Measurements from ENCODE around the gene ITPR2. TPM values are rescaled to one million over a fixed set of nuclear protein-coding genes. Genes with fewer than 3 reads are reported as not detected.
"Not testable (repeated sequence)": the region's sequence is repeated elsewhere in the genome, so short reads cannot be mapped to it uniquely, and the experiment has no call there.

The ITPR2 gene
- total RNA-seq, 2 donors from 2014 or later: 14.8 to 74.4 TPM

GRCh38 chr12:26441434-26441833 lies 391.6 kb downstream of the ITPR2 start:
- no peak overlapping the region for H3K4me3 ChIP-seq (ENCODE audit: low read length)
- no peaks in the 10 kb centered on the region for H3K9me3 Mint-ChIP-seq
- TF ChIP-seq CTCF (conservative IDR thresholded peaks at IDR 0.05): no peak
- no peaks in the 10 kb centered on the region for H3K9me3 ChIP-seq (ENCODE audit: control insufficient read depth, low read length)
- H3K36me3 ChIP-seq (ENCODE audit: control insufficient read depth, insufficient read depth, low read length): no peaks in the 10 kb centered on the region
- H3K27me3 Mint-ChIP-seq (ENCODE audit: insufficient read depth): no peaks in the 10 kb centered on the region
- H3K27me3 ChIP-seq (ENCODE audit: control insufficient read depth, insufficient read depth, low read length, poor library complexity, severe bottlenecking): no peaks in the 10 kb centered on the region
- no peak overlapping the region for H3K9ac ChIP-seq (ENCODE audit: extremely low read depth, low read length, poor library complexity, severe bottlenecking)
- no peak for DNase-seq
- H3K27ac ChIP-seq (ENCODE audit: low read depth, low read length): no peak overlapping the region
- H3K27ac Mint-ChIP-seq: no peak overlapping the region
- WGBS, 2 experiments (ENCODE audit: insufficient coverage in 1 of 2, insufficient read length in 1 of 2): 88% methylated on average over 1 of the region's 1 CpG; no CpG with 5 or more reads in 1 of the 2 experiments
- H3K36me3 Mint-ChIP-seq (ENCODE audit: low read depth): no peaks in the 10 kb centered on the region
- no peaks in the 10 kb centered on the region for H3K4me1 ChIP-seq (ENCODE audit: control insufficient read depth, insufficient read depth, low read length)
- H3K4me3 Mint-ChIP-seq: no peak overlapping the region
- no peaks in the 10 kb centered on the region for H3K4me1 Mint-ChIP-seq

DNA sequence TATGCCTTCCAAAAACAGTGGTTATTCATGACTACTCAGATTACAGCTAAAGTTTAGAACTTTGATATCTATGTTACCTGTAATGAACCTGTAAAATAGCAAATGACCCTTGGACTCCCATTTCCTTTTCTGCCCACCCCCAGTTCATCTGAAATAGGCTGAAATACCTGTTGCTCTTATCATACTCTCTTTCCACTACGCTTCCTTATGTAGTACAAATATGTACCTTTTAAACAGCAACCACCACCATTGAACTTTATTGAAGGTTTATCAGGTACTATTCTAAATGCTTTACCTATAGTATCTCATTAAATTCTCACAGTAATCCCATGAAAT lies 398.0 kb downstream of the ITPR2 start:
- Histone ChIP-seq H3K9ac (ENCODE audit: extremely low read depth, low read length, poor library complexity, severe bottlenecking) (no peak overlapping the region), H3K27me3 (ENCODE audit: control insufficient read depth, insufficient read depth, low read length, poor library complexity, severe bottlenecking) (no peaks in the 10 kb centered on the region), H3K4me1 (ENCODE audit: control insufficient read depth, insufficient read depth, low read length) (no peaks in the 10 kb centered on the region), H3K36me3 (ENCODE audit: control insufficient read depth, insufficient read depth, low read length) (no peaks in the 10 kb centered on the region), H3K4me3 (ENCODE audit: low read length) (no peak overlapping the region), H3K9me3 (ENCODE audit: control insufficient read depth, low read length) (no peaks in the 10 kb centered on the region), H3K27ac (ENCODE audit: low read depth, low read length) (no peak overlapping the region)
- no peak for TF ChIP-seq CTCF (conservative IDR thresholded peaks at IDR 0.05)
- DNase-seq: no peak
- 97% methylated on average over 1 of the region's 1 CpG; no CpG with 5 or more reads in 1 of the 2 experiments for WGBS, 2 experiments (ENCODE audit: insufficient coverage in 1 of 2, insufficient read length in 1 of 2)
- Mint-ChIP-seq H3K27ac (no peak overlapping the region), H3K9me3 (no peaks in the 10 kb centered on the region), H3K36me3 (ENCODE audit: low read depth) (no peaks in the 10 kb centered on the region), H3K27me3 (ENCODE audit: insufficient read depth) (no peaks in the 10 kb centered on the region), H3K4me1 (no peaks in the 10 kb centered on the region), H3K4me3 (no peak overlapping the region)

- H3K9me3 ChIP-seq (ENCODE audit: control insufficient read depth, low read length): no peaks in the 10 kb centered on the region
- H3K9me3 Mint-ChIP-seq: no peaks in the 10 kb centered on the region
- 76 to 83% methylated on average over 1 to 3 of the region's 4 CpGs for WGBS, 2 experiments (ENCODE audit: insufficient coverage in 1 of 2, insufficient read length in 1 of 2)
- H3K36me3 Mint-ChIP-seq (ENCODE audit: low read depth): no peaks in the 10 kb centered on the region
- H3K4me1 ChIP-seq (ENCODE audit: control insufficient read depth, insufficient read depth, low read length): peaks cover 2% of the 10 kb centered on the region
- peak; percentile 100 for TF ChIP-seq CTCF (conservative IDR thresholded peaks at IDR 0.05)
- H3K9ac ChIP-seq (ENCODE audit: extremely low read depth, low read length, poor library complexity, severe bottlenecking): no peak overlapping the region
- H3K27me3 Mint-ChIP-seq (ENCODE audit: insufficient read depth): no peaks in the 10 kb centered on the region
- no peak overlapping the region for H3K4me3 Mint-ChIP-seq
- no peak overlapping the region for H3K27ac ChIP-seq (ENCODE audit: low read depth, low read length)
- H3K27ac Mint-ChIP-seq: no peak overlapping the region
- DNase-seq: peak; percentile 83
- H3K36me3 ChIP-seq (ENCODE audit: control insufficient read depth, insufficient read depth, low read length): no peaks in the 10 kb centered on the region
- H3K27me3 ChIP-seq (ENCODE audit: control insufficient read depth, insufficient read depth, low read length, poor library complexity, severe bottlenecking): no peaks in the 10 kb centered on the region
- no peak overlapping the region for H3K4me3 ChIP-seq (ENCODE audit: low read length)
- peaks cover 2% of the 10 kb centered on the region for H3K4me1 Mint-ChIP-seq
Observed at GRCh38 chr12:26434299-26435068, 398.5 kb downstream of the ITPR2 start.

DNA sequence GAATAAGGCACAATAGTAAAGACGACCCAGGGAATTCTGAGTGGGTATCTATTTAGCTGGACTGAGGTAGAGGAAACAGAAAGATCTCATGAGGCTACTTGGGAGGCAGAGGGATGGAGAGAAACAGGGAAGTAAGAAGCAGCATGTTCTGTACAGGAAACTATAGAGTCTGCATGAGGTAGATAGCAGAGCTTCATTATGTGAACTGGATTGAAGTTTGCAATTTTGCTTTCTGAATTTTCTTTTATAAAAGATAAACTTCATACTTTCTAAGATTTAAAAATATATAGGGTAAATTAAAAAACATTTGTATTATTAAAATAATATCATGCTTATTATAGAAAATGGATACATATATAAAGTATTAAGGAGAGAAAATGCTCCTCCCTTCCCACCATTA lies 399.3 kb downstream of the ITPR2 start:
- 94% methylated on average over 1 of the region's 1 CpG; no CpG with 5 or more reads in 1 of the 2 experiments for WGBS, 2 experiments (ENCODE audit: insufficient coverage in 1 of 2, insufficient read length in 1 of 2)
- H3K9me3 ChIP-seq (ENCODE audit: control insufficient read depth, low read length); DNase-seq; H3K4me1 Mint-ChIP-seq; H3K9ac ChIP-seq (ENCODE audit: extremely low read depth, low read length, poor library complexity, severe bottlenecking); H3K4me3 Mint-ChIP-seq; H3K36me3 ChIP-seq (ENCODE audit: control insufficient read depth, insufficient read depth, low read length); H3K27me3 ChIP-seq (ENCODE audit: control insufficient read depth, insufficient read depth, low read length, poor library complexity, severe bottlenecking); H3K27me3 Mint-ChIP-seq (ENCODE audit: insufficient read depth); H3K36me3 Mint-ChIP-seq (ENCODE audit: low read depth); H3K27ac Mint-ChIP-seq; H3K4me1 ChIP-seq (ENCODE audit: control insufficient read depth, insufficient read depth, low read length); H3K9me3 Mint-ChIP-seq; H3K27ac ChIP-seq (ENCODE audit: low read depth, low read length); H3K4me3 ChIP-seq (ENCODE audit: low read length): not testable (repeated sequence)

All from endodermal cell (in vitro differentiated cells).